ENCODE results near the gene STK39.

Gene STK39

DNA sequence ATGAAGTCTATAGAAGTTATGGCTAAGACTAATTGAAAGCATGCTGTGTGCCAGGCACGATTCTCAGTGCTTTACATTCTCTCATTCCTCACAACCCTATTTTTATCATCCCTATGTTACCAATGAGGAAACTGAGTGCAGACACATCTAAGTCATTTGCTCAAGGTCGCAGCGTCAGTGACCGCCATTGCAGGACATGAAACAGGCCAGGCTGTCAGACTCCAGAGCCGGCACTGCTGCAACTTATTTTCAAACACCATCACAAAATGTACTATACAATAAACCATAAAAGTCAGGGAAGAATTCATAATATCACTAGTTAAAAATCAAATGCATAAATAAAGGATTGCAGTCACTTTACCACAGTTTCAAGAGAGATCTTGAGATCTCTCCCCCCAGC is 5.6 kb downstream of the STK39 start:
- DNase-seq, result no peak

DNA sequence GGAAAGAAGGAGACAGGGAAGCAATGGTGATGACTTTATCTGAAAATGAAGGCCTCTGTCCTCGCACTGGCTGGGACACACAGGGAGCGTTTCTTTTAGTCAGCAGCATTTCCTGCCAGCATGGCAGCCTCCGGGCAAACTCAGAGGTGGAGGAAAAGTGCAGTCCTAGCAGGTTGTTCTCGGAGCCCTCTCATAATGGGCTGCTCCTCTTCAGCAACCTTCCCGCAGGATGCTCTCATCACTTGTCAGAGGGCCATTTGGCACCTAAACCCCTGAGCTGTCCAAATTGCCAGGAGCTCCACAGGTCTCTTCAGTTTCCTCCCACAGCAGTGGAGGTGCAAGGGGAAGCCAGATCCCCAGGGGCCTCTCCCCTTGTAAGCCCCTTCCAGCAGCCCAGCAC is 6.2 kb downstream of the STK39 start:
- DNase-seq, result no peak

DNA sequence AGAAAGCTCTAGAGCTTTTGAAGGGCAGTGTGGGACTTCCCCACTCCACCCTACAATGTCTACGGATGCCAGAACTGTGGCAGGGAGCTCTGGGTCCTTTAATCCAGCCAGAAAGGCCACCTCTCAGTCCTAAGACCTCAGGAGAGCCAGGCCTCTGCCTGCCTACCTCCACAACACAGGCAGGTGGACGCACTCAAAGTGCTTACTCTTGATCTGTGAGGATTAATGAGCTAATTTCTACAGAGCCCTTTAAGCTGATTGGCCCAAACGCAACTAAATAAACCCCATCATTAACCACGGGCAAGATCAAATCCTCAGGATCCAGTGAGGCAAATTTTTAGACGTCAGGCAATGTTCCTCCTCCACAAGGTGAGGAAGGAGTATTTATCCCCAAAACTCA is 8.1 kb downstream of the STK39 start:
- DNase-seq, result no peak

DNA sequence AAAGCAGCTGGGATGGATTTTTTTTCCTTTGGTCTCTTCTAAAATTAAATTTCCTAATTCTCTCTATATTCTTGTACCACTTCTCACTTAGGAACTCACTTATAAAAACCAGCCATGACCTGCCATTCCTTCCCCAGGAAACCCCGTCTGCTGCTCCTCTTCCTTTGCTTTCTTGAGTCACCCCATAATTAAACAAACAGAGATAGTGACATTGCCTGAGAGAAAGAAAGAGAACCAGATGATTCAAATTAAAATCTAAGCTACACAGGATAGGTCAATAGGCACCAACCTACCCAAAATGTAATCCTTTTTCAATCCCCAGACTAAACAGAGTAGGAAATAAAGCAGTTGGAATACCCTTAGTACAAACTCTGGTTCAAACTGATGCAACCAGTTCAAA is 9.7 kb downstream of the STK39 start:
- no peak for DNase-seq

DNA sequence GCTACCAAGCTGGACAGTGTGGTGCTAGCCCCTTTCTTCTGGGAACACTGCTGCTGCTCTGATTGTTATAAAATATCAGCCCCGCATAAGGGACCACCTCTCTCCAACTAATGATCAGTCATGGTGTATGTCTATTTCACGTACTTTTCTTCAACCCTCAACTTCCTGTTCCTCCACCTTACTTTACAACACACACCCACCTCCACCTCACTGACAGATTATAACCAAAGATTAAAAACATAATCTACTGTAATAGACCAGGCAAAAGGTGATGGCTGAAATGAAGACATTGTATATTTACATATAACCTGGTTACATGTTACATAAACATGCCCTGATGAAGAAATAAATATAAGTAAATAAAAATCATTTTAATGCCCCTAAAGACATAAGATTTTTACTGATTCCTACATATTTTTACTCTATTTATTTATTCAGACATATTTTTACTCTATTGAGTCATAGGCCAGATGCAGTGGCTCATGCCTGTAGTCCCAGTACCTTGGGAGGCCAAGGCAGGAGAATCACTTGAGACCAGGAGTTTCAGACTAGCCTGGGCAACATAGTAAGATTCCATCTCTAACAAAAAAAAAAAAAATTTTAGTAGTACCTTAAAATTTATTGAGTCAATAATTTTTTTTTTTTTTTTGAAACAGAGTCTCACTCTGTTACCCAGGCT is 12.8 kb downstream of the STK39 start:
- no peak for DNase-seq

DNA sequence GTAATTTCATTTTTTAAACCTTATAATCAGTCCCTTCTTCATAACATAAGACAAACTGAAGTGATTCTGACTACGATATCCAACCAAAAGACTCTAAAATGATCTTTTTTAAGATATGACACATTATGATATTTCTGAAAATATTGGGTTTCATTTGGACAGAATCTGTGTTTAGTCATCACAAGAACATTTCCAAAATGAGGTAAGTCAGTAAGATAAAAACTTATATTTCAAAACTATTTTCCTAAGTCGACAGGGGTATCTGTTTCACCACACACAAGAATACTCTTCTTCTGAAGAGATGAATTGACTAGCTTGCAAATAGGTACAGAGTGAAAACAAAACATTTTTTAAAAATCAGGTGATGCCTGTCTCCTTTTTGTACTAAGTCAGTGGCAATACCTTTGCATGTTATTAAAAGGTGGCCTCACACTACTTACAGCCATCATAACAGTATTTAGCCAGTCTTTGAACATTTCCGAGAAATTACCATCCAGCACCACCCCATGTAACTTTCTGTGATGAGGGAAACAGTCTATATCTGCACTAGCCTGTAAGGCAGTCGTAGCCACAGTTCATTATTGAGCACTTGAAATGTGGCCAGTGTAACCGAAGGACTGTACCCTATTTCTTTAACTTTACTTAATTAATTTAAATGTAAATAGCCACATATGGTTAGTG is 13.5 kb downstream of the STK39 start:
- DNase-seq, result no peak

DNA sequence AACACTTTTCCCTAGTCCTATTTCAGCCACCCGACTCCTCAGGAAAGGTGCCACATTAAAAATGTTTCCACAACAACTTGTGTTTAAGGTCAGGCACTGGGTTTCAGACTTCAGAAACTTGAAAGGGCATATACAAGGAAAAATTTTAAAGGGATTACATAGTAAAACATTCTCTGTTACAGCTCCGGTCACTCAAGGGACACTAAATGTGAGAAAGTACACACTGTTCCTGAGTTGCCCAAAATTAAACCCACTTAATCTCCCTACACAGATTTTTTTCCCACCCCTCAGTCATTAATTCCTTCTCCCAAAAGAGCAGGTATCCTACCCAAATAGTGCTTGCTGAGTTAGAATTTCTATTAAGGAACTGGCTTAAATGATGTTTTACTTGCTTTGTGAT is 14.2 kb downstream of the STK39 start:
- no peak for DNase-seq

DNA sequence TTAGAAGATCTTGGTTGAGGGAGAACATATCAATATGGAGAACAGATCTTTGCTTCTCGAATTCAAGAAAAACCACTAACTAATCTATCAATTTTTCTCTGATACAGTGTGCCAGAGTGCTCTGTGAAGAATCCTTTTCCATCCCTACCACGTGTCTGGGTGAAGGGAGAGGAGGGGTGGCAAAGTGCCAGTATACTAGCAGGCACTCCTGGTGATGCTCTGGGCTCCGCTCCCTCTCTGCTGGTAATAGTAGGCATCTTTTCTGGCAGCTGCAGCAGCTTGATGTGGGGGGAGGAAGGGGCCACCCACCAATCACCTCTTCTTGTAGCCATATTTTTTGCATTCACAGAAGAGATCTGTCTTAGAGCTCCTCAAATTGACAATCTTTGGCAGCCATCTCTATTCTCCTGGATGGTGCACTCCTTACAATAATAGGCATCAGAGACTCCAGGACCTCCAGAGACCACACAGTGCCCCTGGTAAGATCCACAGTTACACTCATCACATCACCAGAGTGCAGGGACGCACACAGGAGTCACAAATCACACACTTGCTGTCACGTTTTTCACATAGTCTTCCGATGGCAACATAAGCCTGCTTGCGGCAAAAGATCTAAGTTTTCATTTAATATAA is 15.7 kb downstream of the STK39 start:
- no peak for DNase-seq

DNA sequence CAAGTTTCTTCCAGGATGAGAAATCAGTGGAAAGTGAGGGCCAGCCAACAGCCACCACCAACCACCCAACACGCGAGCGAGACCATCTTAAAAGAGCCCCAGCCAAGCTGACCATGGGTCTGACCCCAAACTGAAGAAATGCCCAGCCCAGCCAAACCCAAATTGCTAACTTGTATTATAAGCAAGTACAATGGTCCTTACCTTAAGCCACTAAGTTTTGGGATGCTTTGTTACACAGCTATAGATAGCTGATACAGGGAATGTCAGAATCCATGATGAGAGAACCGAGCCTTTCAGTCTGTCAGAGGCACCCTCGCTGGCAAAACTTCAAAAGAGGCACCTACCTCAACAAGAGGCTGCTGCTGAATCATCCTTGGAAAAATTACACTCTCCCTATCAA is 17.0 kb downstream of the STK39 start:
- DNase-seq, result no peak

DNA sequence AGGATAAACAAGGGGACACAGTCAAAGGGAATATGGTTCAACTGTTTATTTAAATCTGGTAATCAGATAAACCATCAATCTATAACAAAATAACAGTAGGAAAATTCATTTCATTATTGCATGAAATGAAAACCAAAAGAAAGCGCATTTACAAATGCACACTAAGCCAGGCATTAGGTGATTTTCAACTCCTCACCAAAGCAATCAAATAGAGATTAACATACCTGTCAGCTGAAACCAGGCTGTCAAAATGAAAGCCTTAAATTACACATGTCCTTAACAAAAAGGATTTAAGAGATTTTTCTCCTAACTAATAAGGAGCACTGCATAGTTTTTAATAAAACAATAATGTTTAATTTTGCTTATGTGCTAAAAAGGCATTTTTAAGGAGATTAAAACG is 23.0 kb downstream of the STK39 start:
- no peak for DNase-seq

DNA sequence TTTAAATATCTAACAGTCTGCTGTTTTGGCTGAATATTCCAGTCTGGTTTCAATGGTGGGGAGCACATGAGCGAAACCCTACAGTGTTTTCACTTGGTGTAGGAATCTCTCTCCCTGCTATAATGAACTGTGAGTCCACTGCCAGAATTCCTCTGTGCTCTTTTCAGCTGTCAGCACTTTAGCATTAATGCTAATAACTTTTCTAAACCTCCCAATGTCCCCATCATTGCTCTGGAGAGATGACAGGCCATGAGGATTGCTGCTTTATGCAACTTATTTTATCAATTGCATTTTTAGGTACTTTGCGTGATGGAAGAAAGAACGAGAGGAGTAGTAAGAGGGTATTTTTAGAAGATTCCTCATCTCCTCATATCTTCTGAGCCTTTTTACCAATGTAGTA is 25.3 kb downstream of the STK39 start:
- DNase-seq, result no peak

DNA sequence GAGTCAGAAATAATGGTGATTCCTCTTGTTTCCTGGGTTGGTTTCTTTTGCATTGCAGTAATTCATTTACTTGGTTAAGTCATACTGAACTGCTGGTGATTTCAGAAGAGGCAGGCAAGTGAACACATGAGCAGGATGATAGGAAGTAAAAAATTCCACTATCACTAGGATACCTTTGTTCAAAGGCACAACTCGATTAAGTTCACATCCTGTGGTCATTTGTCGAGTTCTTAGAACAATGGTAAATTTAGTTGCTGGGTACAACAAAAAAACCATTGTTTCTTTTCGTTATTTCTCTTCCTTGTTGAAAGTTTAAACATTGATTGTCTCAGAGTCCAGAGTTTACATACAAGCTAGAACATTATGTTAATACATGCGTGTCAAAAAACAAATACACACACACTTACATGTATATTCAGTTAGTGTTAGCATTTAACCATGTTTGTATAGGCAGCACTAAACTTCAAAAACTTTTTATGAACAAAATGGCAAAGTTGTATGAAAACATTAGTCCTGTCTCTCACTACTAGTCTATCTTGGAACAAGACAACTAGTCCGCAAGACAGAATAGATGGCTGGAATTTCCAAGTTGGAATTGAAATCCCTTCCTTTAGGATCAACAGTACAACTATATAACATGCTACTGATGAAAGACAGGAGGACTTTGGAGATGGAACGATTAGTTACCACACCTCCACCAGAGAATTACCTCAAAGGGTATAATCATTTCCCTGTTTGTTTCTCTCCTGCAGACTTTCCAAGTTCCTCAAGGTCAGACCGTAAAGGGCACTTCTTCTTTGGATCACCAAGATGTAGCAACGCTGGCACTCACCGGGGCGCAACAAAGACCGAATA is 26.2 kb downstream of the STK39 start:
- no peak for DNase-seq

DNA sequence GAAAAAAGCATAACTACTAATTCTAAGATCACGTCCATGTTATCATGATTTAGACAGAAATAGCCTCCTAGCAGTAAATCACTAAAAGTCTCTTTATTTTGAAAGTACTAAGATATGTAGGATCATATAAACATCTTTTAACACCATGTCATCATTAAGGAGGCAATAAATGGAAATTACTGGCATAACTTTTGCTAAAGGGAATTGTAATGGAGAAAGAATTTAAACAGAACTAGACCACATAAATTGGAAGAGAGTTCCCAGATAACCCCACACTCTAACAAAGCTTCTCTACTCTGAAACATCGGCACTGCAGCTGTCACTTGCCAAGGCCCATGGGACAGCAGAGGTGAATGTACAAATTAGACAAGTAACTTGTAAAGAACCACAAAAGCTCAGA is 29.5 kb downstream of the STK39 start:
- no peak for DNase-seq

DNA sequence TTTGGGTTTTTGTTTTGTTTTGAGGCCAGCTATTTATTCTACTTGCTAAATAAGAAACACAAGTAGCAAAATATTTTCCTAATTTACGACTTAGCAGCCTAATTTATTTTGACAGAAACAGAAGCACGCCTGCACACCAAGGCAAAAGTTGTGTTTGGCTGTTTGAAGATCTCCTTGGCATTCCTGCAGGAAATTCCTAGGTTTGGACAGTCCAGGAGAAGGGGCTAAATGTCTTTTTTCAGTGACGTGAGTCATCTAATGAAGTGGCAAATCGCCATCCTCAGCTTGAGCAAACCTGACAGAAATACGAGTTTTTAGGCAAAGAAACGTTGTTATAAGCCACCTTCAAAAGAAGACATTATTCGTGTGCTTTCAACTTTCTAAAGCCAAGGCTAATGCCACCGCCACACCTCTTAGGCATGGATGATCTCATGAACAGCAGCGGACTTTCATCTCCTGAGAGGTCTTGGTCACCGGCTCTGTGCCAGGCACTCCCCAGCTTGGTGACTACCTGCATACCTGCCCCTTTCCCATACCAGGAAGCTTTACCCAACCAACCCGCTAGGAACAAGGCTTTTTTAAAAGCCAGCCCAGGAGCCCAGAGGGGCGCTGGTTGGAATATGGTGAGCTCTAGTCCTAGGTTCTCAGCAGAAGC is 30.9 kb downstream of the STK39 start:
- DNase-seq, result no peak

DNA sequence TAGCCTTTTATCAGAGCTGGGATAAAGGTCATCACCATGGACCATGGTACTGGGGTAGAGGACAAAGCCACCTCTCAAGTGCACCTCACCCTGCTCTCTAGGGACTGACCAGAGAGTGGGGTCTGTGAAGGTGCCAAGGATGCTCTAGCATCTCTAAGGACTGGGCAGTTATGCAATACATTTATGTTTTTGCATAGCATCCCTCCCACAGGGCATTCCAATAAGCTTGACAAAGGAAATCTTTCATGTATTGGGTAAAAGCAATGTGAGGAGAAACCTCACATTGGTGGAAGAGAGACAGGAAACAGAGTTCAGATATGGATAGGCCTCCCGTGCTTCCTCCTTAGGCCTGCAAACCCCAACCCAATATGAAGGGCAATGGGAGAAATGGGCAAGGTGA is 31.6 kb downstream of the STK39 start:
- DNase-seq, result no peak

DNA sequence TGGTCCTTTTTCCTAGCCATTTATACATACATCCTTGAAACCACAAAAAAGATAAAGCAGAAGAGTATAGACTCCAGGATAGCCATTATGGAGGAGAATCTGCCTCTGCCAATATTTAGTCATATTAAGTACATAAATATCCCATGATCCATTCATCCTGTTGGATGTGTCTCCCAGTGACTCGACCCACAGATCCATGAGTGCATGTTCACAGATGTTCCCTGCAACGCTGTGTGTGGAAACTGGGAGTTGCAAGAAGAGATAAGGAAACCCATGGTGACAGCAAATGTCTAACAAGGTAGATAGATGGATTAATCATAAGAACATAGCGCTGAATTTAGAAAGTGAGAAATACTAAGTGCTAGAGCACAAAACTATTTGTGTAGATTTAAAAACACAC is 34.5 kb downstream of the STK39 start:
- no peak for DNase-seq

DNA sequence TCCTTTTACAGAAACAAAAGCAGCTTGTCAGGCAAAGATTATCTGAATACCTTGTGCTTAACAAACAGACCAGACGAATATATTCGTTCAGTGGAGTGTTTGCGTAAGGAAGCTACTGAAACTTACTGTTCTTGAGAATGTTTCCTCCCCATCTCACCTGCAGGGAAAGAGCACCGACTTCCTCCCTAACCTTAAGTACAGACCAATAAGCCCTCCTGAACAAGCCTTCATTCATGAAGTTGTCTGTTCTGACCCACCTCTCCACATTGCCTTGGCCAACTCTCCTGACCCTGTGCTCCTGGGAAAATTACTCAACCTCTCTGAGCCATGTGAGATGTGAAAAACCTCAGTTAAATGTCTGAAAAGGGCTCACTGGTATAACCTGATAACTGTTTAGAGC is 35.2 kb downstream of the STK39 start:
- DNase-seq, result no peak

DNA sequence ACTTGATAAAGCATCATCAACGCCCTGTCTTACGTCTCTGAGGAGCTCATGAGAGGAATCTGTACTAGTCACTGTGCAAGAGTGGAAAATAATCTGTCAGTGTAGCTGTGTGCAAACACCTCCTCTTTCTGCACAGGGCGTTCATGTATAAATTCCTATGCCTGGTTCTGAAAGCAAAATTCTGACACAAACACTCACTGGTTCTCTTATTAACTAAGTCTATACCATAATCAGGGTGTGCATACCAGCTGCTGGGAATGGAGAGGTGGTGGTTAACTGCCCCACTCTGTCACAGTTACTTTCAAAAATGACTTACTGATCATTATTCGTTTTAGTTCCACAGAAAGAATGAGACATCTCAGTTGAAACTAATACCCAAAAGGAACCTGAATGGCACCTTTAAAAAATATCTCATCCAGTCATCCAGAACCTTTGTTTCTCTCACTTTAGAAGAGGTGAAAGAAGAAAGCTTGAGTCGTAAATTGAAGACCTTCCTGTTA is 35.7 kb downstream of the STK39 start:
- DNase-seq, result no peak

DNA sequence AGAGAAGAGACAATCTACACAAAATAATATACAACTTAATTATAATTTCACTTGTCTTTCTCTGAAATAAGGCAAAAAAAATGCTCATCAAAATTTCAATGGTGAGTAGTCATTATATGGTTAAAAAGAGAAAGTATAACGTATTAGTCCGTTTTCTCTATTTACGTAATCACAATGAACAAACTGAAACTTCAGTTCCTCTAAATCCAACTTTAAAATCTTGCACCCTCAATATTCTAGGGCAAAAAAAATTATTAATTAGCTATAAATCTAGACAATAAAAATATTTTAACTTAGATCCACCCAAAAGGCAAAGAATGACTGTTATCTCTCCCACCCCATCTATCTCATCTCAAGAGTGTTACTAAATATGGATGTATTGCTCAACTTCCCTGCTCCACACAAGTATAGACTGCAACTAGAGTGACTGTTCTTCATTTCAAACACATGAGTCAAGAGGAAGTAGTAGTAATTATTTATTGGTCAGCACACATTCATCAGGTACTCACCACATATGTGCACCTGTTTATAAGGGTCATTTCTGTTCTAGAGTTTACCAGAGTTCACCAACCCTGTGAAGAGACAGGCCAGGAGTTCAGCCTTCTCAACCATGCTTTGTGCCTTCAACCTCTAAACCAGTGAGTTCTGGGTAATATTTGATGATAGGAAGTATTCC is 36.4 kb downstream of the STK39 start:
- DNase-seq, result peak; percentile 89

DNA sequence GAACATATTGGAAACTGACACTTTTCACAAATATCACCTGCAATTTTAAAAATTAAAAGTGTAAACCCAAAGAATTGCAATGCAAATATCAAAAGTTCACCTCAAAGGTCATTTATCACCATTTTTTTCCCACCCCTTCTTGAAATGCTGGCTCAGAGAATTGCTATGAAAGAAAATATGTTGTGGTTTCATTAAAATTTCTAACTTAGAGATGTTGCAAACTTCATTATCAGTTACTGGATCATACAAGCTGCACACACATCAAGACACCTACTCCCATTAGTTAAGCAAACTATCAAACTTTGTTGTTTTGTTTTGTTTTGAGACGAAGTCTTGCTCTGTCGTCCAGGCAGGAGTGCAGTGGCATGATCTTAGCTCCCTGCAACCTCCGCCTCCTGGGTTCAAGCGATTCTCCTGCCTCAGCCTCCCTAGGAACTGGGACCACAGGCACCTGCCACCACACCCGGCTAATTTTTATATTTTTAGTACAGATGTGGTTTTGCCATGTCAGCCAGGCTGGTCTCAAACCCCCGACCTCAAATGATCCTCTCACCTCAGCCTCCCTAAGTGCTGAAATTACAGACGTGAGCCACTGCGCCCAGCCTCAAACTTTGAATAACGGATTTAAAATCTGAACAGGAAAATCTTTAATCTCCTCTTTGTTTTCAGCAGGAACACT is 37.0 kb downstream of the STK39 start:
- DNase-seq, result no peak

DNA sequence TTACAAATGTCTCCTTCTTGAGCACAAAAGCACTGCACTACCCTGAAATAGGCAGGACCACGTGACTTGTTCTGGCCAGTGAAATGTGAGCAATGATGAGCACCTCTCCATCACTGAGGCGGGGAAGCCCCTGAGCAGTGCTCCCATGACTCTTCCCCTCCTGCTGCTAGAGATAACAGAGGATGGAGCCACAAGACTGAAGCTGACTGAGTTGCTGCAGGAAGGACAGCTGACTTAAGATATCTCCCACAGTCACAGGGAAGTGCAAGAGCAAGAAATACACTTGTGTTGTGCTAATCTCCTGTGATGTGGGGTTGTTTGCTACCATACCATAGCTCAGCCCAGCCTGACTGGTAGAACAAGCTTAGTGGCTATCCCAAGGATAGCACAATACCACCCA is 38.7 kb downstream of the STK39 start:
- no peak for DNase-seq

DNA sequence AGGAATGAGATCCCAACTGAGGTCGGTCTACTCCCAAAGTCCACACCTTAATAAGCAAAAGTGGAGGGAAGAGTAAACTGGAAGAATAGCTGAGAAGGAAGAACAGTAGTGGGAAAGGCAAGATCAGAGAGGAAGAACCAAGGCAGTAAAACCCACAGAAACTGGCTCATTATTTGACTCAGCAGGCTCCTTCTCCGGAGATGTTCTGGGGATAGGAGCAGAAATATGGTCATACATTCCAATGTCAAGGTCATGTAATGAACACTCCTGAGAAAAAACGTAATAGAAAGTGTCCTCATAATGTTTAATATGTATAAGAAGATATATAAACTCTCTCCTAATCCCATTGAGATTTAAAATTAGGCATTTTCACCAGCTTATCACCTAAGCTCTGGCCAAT is 39.5 kb downstream of the STK39 start:
- no peak for DNase-seq

Data from inflammatory macrophage treated with lipopolysaccharide for 4 hours (primary cell).